Kidney epithelial cell (primary cell): Measurements from ENCODE around the gene SLC37A2. TPM values are rescaled to one million over a fixed set of nuclear protein-coding genes. Genes with fewer than 3 reads are reported as not detected.

ENCODE experiments used
- DNase-seq: peaks from one replicate; pipeline ENCODE4 v3.0.0-alpha.2; 2010; ENCODE audit warnings: low read depth
- H3K27me3 ChIP-seq: 2 replicates; pipeline ENCODE4 v1.6.0; 2011; ENCODE audit warnings: low read length; ENCODE audit not compliant: control insufficient read depth, insufficient read depth
- H3K36me3 ChIP-seq: 2 replicates; pipeline ENCODE4 v1.5.1; 2011; ENCODE audit warnings: low read length; ENCODE audit not compliant: control insufficient read depth, insufficient read depth
- H3K4me3 ChIP-seq: 2 replicates; pipeline ENCODE4 v1.5.1; 2011; ENCODE audit warnings: low read depth, mild to moderate bottlenecking, control low read depth, low read length
- CTCF ChIP-seq: IDR thresholded peaks from 2 replicates; pipeline ENCODE4 v1.5.1; 2011; ENCODE audit warnings: mild to moderate bottlenecking, moderate library complexity, low read length, control low read depth, inconsistent platforms; ENCODE audit not compliant: insufficient read depth, poor library complexity, severe bottlenecking
- total RNA-seq: library from RNA; depleted of rRNA; stranded (reverse); fragments of >200 nt; gene quantifications from 2 replicates; pipeline ENCODE4 v1.2.3, GENCODE V29; 2015

SLC37A2 gene
- total RNA-seq, 1 donor from 2014 or later, result 1.8 TPM

GRCh38 chr11:125132596-125132995, 69.5 kb downstream of the SLC37A2 start:
- DNase-seq, result no peak
- no peak for TF ChIP-seq CTCF
- H3K27me3 ChIP-seq, result no peaks in the 10 kb centered on the region
- H3K36me3 ChIP-seq, result no peaks in the 10 kb centered on the region
- H3K4me3 ChIP-seq, result no peak overlapping the region

- H3K4me3 ChIP-seq, result no peak overlapping the region
- no peak for DNase-seq
- TF ChIP-seq CTCF, result no peak
- no peaks in the 10 kb centered on the region for H3K27me3 ChIP-seq
- no peaks in the 10 kb centered on the region for H3K36me3 ChIP-seq
These were observed 72.9 kb downstream of the SLC37A2 start for GRCh38 chr11:125136001-125136400.

- no peak for DNase-seq
- Histone ChIP-seq H3K4me3 (no peak overlapping the region), H3K36me3 (no peaks in the 10 kb centered on the region), H3K27me3 (no peaks in the 10 kb centered on the region)
- no peak for TF ChIP-seq CTCF
These were observed 75.9 kb downstream of the SLC37A2 start for GRCh38 chr11:125138966-125139365.

- no peak for DNase-seq
- TF ChIP-seq CTCF, result no peak
- no peak overlapping the region for H3K4me3 ChIP-seq
These were observed 76.7 kb downstream of the SLC37A2 start for GRCh38 chr11:125139778-125140177.

More at GRCh38 chr11:125139778-125140177, 76.7 kb downstream of the SLC37A2 start:
- H3K27me3 ChIP-seq, result no peaks in the 10 kb centered on the region
- H3K36me3 ChIP-seq, result no peaks in the 10 kb centered on the region

Other genes with a start within 250 kb of the SLC37A2 start
- gene ROBO3, start 197.9 kb upstream of the SLC37A2 start, total RNA-seq, result 57.0 and 70.2 TPM in 2 replicates
- gene ROBO4, start 165.4 kb upstream of the SLC37A2 start, total RNA-seq, result 5.1 and 6.3 TPM in 2 replicates
- not detected in 2 replicates for gene HEPN1, start 144.1 kb upstream of the SLC37A2 start, total RNA-seq
- 0.14 and 0.17 TPM in 2 replicates for gene HEPACAM, start 127.3 kb upstream of the SLC37A2 start, total RNA-seq
- 1.4 and 3.1 TPM in 2 replicates for gene CCDC15, start 109.1 kb upstream of the SLC37A2 start, total RNA-seq
- gene TMEM218, start 48.3 kb downstream of the SLC37A2 start, total RNA-seq, result 19.6 and 28.3 TPM in 2 replicates
- 0.42 and 0.68 TPM in 2 replicates for gene PKNOX2, start 101.4 kb downstream of the SLC37A2 start, total RNA-seq